RWPE2 (cell line): ENCODE data around the gene APLNR.

ENCODE experiments used
- ATAC-seq: fragments of 200-7000 bp; cut with Tn5 transposase; 3 replicates; pipeline ENCODE4 v1.9.1; 2021; ENCODE audit warnings: low read depth
- DNase-seq: peaks from one replicate; pipeline ENCODE4 v3.0.0-alpha.2; 2020; ENCODE audit warnings: low spot score
- H3K27ac ChIP-seq: fragments of 450-650 bp; 2 replicates; pipeline ENCODE4 v1.5.1; 2017; ENCODE audit warnings: mild to moderate bottlenecking; ENCODE audit not compliant: poor library complexity, severe bottlenecking
- H3K27me3 ChIP-seq: fragments of 250-450 bp; sonication (Bioruptor Pico); 2 replicates; pipeline ENCODE4 v1.5.1; 2021; ENCODE audit warnings: mild to moderate bottlenecking, moderate library complexity; ENCODE audit not compliant: insufficient read depth, poor library complexity, severe bottlenecking
- H3K36me3 ChIP-seq: fragments of 250-450 bp; sonication (Bioruptor Pico); 2 replicates; pipeline ENCODE4 v1.5.1; 2020; ENCODE audit warnings: low read depth, mild to moderate bottlenecking, moderate library complexity
- H3K4me1 ChIP-seq: fragments of 250-450 bp; sonication (Bioruptor Pico); 2 replicates; pipeline ENCODE4 v1.5.1; 2021; ENCODE audit warnings: mild to moderate bottlenecking, moderate library complexity; ENCODE audit not compliant: insufficient read depth, poor library complexity, severe bottlenecking
- H3K4me3 ChIP-seq: fragments of 250-450 bp; sonication (Bioruptor Pico); 2 replicates; pipeline ENCODE4 v1.5.1; 2021; ENCODE audit warnings: mild to moderate bottlenecking, moderate library complexity; ENCODE audit not compliant: severe bottlenecking
- H3K9me3 ChIP-seq: fragments of 250-450 bp; sonication (Bioruptor Pico); 2 replicates; pipeline ENCODE4 v1.5.1; 2021; ENCODE audit warnings: mild to moderate bottlenecking, moderate library complexity; ENCODE audit not compliant: severe bottlenecking
- CTCF ChIP-seq: fragments of 450-650 bp; IDR thresholded peaks from one replicate; pipeline ENCODE4 v1.5.1; 2017; ENCODE audit warnings: mild to moderate bottlenecking, moderate library complexity; ENCODE audit not compliant: poor library complexity, severe bottlenecking

Gene APLNR

GRCh38 chr11:57274904-57275498 lies 38.0 kb upstream of the APLNR start:
- DNase-seq: no peak
- Histone ChIP-seq H3K27me3 (no peaks in the 10 kb centered on the region), H3K4me1 (peaks cover 28% of the 10 kb centered on the region), H3K9me3 (no peaks in the 10 kb centered on the region), H3K4me3 (no peak overlapping the region), H3K27ac (no peak overlapping the region), H3K36me3 (no peaks in the 10 kb centered on the region)
- TF ChIP-seq CTCF: no peak
- ATAC-seq: no peak

DNA sequence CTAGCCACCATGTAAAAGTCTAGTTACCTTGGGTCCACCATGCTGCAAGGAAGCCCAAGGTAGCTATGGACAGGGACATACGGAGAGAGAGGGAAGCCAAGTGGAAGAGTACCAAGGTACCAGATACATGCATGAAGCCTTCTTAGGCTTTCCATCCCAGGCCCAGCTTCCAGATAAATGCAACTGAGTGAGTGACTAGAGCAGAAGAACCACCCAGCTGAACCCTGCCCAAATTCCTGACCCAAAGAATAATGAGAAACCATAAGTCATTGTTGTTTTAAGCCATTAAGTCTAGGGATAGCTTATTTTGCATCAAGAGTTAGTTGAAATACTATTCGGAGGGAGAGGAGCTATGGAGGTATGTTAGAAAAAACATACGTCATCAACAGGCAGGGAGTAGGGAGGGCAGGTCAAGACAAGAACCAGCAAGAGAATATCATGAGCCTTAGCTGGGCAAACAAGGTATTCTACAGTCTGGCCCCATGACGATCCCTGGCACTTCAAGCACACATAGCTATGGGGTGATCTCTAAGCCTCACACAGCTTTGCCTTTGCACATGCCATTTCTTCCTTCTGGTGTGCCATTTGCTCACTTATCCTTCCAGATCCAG lies 36.5 kb upstream of the APLNR start:
- Histone ChIP-seq H3K27me3 (no peaks in the 10 kb centered on the region), H3K9me3 (no peaks in the 10 kb centered on the region), H3K27ac (no peak overlapping the region), H3K36me3 (no peaks in the 10 kb centered on the region), H3K4me3 (no peak overlapping the region), H3K4me1 (peaks cover 15% of the 10 kb centered on the region)
- no peak for DNase-seq
- no peak for ATAC-seq
- TF ChIP-seq CTCF: no peak

DNA sequence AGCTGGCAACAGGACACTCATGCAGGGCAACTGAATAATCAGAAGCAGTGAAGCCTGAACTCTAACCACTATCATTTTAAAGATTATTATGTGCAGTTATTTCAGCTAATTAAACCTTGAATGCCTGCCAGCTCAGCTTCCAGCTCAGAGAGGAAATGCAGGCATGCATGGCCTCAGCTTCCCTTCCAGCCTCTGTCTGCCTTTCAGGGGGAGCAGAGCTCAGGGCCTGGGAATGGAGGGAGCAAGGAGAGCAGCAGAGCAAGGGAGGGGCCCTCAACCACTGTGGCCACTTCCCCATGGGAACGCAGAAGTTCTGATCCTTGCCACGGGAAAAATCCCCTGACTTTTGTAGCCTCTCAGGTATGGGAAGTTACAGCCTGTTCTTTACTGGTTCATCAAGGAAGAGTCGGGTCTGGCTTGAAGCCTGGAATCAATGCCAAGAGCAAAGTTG lies 32.5 kb upstream of the APLNR start:
- H3K27me3 ChIP-seq: no peaks in the 10 kb centered on the region
- no peak overlapping the region for H3K27ac ChIP-seq
- H3K9me3 ChIP-seq: no peaks in the 10 kb centered on the region
- no peak for TF ChIP-seq CTCF
- DNase-seq (no peak), ATAC-seq (no peak)
- no peaks in the 10 kb centered on the region for H3K36me3 ChIP-seq
- no peak overlapping the region for H3K4me3 ChIP-seq
- H3K4me1 ChIP-seq: no peaks in the 10 kb centered on the region

GRCh38 chr11:57266157-57266556 lies 29.1 kb upstream of the APLNR start:
- DNase-seq (no peak), ATAC-seq (no peak)
- no peaks in the 10 kb centered on the region for H3K27me3 ChIP-seq
- H3K36me3 ChIP-seq: no peaks in the 10 kb centered on the region
- H3K4me3 ChIP-seq: no peak overlapping the region
- H3K9me3 ChIP-seq: no peaks in the 10 kb centered on the region
- TF ChIP-seq CTCF: no peak
- no peak overlapping the region for H3K27ac ChIP-seq
- H3K4me1 ChIP-seq: no peaks in the 10 kb centered on the region

DNA sequence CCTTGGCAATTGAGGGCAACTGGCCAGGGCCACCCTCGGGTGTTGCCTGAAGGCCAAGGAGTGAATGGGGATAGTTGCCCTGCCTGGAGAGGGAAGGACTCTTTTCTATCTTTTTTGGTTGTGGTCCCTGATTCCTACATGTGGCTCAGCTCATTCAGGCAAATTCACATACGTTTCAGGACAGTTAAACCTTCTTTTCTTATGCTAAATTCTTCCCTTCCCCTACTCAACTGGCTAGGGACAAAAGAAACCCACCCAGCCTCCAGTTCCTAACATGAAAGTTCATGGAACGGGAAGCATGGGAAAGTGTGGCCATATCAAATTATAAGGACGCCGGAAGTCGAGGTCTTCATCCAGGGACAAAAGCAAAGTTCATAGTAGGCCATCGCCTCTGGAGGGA lies 26.3 kb upstream of the APLNR start:
- DNase-seq: no peak
- Histone ChIP-seq H3K4me1 (no peaks in the 10 kb centered on the region), H3K27me3 (no peaks in the 10 kb centered on the region), H3K36me3 (no peaks in the 10 kb centered on the region), H3K27ac (no peak overlapping the region), H3K4me3 (no peak overlapping the region), H3K9me3 (no peaks in the 10 kb centered on the region)
- no peak for TF ChIP-seq CTCF
- ATAC-seq: no peak
